ENCODE measurements around the gene NFATC2.
A peak's percentile ranks its signal among the peaks of the same experiment; 100 is the strongest.

The NFATC2 gene

GRCh38 chr20:51430198-51430950 is 112.1 kb downstream of the NFATC2 start:
- no peak for DNase-seq
- in situ Hi-C loops (cut with HindIII; ENCODE audit: low pct_ligation_motif_present, low sequenced_read_pairs) = no loop called here
- no peak overlapping the region for H3K4me3 ChIP-seq (ENCODE audit: low read depth, low read length)
- H3K36me3 ChIP-seq (replicated peaks) = no peaks in the 10 kb centered on the region
- H3K27ac ChIP-seq = no peak overlapping the region
- TF ChIP-seq CTCF (IDR thresholded peaks at IDR 0.05; ENCODE audit: low read depth, low read length, missing control alignments) = no peak
- no peaks in the 10 kb centered on the region for H3K27me3 ChIP-seq (replicated peaks)

- in situ Hi-C loops (cut with HindIII; ENCODE audit: low pct_ligation_motif_present, low sequenced_read_pairs) = no loop called here
- no peak for TF ChIP-seq CTCF (IDR thresholded peaks at IDR 0.05; ENCODE audit: low read depth, low read length, missing control alignments)
- Histone ChIP-seq H3K36me3 (replicated peaks) (no peaks in the 10 kb centered on the region), H3K27me3 (replicated peaks) (no peaks in the 10 kb centered on the region), H3K27ac (no peak overlapping the region), H3K4me3 (ENCODE audit: low read depth, low read length) (no peak overlapping the region)
- DNase-seq = no peak
Observed at GRCh38 chr20:51429696-51430095, 112.8 kb downstream of the NFATC2 start.

DNA sequence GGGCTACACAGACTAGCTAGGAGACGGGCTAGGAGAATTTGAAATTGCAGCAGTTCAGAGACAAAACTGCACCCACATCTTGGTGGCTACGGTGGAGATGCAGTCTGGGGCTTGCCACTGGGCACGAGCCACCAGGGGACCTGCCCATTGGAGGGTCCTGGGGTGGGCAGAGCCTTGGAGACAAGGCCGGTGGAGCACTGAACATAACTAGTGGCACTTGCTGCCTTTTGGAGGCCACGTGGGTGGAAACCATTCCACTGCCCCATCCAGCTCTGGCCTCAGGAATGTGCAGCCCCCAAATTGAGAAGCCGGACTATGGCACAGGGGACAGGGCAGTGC is 113.4 kb downstream of the NFATC2 start:
- Histone ChIP-seq H3K27ac (no peak overlapping the region), H3K27me3 (replicated peaks) (no peaks in the 10 kb centered on the region), H3K4me3 (ENCODE audit: low read depth, low read length) (no peak overlapping the region), H3K36me3 (replicated peaks) (no peaks in the 10 kb centered on the region)
- in situ Hi-C loops (cut with HindIII; ENCODE audit: low pct_ligation_motif_present, low sequenced_read_pairs) = no loop called here
- no peak for DNase-seq
- no peak for TF ChIP-seq CTCF (IDR thresholded peaks at IDR 0.05; ENCODE audit: low read depth, low read length, missing control alignments)

DNA sequence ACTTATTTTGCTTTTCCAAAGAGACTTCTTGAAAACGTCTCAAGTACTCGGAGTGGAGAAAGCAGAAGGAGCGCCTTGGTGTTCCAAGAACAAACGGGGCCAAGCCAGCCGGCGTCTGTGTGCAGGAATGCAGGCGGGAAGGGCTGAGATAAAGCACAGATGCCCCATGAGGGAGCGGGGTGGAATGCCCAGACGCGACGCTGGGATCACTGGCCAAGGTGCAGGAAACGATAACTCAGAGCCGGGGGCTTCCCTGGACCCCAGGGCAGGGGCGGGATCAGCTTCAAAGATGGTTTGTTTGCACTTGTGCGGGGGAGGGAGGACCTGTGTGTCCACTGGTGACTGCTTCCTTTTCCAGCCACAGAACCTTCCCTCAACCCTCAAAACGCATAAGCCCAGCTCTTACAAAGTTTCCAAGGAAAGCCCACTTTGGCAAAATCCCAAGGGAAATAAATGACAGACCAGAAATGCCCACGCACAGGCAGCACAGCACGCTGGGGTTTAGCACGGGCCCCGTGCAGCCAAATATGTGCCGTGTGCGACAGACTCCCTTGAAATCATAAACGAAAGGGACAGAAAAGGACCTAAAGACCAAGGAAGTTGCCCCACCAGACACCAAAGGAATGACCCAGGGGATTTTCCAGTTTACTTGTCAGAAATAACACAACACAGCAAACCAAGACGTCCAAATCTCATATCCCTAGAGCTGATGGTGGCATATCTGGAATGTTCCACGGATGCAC is 113.9 kb downstream of the NFATC2 start:
- TF ChIP-seq CTCF (IDR thresholded peaks at IDR 0.05; ENCODE audit: low read depth, low read length, missing control alignments) = no peak
- H3K4me3 ChIP-seq (ENCODE audit: low read depth, low read length) = no peak overlapping the region
- peak; percentile 44 for DNase-seq
- no peaks in the 10 kb centered on the region for H3K36me3 ChIP-seq (replicated peaks)
- H3K27ac ChIP-seq = no peak overlapping the region
- no peaks in the 10 kb centered on the region for H3K27me3 ChIP-seq (replicated peaks)
- in situ Hi-C loops (cut with HindIII; ENCODE audit: low pct_ligation_motif_present, low sequenced_read_pairs) = no loop called here

- Histone ChIP-seq H3K36me3 (replicated peaks) (no peaks in the 10 kb centered on the region), H3K27me3 (replicated peaks) (no peaks in the 10 kb centered on the region), H3K4me3 (ENCODE audit: low read depth, low read length) (no peak overlapping the region), H3K27ac (no peak overlapping the region)
- in situ Hi-C loops (cut with HindIII; ENCODE audit: low pct_ligation_motif_present, low sequenced_read_pairs) = no loop called here
- no peak for TF ChIP-seq CTCF (IDR thresholded peaks at IDR 0.05; ENCODE audit: low read depth, low read length, missing control alignments)
- no peak for DNase-seq
Observed at GRCh38 chr20:51427651-51428291, 114.7 kb downstream of the NFATC2 start.
